ENCODE measurements around the gene THRAP3.

Gene THRAP3

GRCh38 chr1:36253161-36253862, 29.1 kb downstream of the THRAP3 start:
- FAIRE-seq: no peak

GRCh38 chr1:36256558-36257374, 32.5 kb downstream of the THRAP3 start:
- no peak for FAIRE-seq

DNA sequence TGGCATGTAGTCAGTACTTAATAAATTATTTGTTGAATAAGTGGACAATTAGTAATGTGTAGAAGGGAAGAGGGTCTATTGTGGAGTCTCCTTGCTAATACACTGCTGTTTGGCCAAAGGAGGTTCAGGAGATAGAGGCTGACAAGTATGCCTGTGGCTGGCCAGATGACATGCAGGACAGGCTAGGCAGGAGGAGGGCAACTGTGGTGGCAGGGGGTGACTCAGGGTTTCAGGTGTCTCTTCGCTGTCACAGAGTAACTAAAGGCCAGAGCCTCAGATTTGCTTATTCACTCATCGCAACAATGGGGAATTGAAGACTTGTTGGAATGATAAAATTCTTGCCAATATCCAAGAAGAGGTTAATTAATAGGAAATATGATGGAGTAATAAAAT, 33.1 kb downstream of the THRAP3 start:
- FAIRE-seq: no peak

GRCh38 chr1:36258960-36259344, 34.7 kb downstream of the THRAP3 start:
- FAIRE-seq: no peak

DNA sequence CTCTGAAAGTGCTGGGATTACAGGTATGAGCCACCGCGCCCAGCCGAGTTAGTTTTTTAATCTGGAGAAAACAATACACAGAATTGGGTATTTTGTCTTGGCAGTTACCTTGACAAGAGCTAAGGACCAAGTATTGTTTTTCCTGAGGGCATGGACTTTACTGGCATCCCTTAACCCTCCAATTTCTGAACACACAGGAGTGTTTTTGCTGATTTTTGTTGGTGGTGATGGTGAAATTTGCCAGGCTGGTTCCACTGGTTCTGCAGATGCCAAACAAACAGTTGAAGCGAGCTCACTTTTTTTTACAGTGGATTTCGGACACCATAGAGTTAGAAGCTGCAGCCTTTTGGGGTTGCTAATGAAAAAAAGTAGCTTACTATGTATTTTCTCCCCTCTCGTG, 44.7 kb downstream of the THRAP3 start:
- FAIRE-seq: no peak

DNA sequence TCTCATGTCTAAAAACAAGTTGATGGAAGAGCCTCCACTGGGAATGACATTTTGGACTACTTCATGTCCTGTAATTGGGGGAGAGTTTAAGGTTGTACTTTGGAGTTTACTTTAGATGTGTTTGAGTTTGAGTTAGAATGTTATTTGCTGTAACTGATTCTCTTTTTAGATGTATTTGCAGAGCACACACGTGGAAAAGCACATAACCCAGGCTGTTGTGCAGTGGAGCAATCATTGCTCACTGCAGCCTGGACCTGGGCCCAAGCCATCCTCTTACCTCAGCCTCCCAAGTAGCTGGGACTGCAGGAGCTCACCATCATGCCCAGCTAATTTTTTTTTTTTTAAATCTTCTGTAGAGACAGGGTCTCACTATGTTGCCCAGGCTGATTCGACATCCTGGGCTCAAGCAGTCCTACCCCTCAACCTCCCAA, 45.2 kb downstream of the THRAP3 start:
- FAIRE-seq: no peak

DNA sequence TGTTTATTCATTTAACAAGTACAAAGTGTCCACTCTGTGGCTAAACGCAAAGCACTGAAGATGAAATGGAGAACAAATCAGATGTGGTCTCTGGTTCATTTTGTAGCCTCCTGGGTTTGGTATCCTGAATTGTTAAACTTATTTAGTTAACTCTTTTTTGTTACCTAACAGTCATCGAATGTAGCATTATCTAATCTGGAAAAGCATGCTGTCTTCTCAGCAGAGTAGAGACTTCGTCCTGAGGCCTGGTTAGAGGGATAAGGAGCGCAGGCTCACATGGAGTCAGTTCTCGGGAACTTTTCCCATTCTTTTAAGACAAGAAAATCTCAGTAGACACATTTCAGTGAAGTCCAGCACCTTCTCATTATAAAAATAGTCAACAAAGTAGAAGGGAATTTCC, 48.8 kb downstream of the THRAP3 start:
- no peak for FAIRE-seq

DNA sequence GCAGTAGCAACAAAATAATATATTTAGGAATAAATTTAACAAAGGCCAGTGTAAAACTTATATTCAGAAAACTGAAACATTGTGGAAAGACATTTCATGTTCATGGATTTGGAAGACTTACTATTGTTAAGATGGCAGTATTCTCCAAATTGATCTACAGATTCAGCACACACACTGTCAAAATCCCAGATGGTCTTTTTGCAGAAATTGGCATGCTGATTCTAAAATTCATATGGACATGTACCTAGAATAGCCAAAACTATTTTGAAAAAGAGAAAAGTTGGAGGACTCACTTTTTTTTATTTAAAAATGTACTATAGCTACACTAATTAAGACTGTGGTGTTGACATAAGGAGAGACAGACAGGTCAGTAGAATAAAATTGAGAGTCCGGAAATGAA, 50.0 kb downstream of the THRAP3 start:
- FAIRE-seq: no peak

DNA sequence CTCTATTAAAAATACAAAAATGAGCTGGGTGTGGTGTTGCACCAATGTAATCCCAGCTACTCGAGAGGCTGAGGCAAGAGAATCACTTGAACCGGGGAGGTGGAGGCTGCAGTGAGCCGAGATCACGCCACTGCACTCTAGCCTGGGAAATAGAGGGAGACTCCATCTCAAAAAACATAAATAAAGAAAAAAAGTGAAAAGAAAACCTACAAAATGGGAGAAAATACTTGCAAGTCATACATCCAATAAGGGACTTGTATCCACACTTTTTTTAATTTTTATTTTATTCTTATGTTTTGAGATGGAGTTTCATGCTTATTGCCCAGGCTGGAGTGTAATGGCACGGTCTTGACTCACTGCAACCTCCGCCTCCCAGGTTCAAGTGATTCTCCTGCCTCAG, 52.4 kb downstream of the THRAP3 start:
- no peak for FAIRE-seq

DNA sequence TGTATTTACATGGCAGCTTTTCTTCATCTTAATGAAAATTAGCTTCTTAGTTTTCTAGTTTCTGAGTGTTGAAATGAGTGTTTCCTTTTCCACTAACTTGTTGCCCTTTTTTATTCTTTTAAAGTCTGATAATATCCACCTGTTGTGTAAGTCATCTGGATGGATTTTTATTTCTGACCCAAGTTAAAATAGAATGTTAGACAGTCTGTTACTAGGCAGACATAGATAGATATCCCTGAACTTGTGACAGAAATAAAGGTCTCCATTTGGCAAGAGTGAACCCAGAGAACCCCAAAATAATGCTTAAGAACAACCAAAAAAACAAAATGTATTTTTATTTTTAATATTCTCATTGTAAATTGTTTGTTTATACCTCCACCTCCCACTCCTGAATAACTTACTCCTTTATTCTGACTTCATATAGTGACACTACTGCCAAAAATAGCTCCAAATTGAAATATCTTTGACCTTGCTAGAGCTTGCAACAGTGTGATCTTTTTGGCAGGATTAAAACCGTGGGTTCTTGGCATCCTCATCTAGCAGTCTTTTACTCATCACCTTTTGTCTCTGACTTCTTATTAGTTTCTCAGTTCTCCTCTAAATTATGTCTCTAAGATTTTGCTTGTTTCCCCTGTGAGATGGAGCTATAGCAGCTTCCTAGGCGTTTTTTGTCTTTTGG, 55.0 kb downstream of the THRAP3 start:
- FAIRE-seq: no peak

GRCh38 chr1:36279789-36280296, 55.6 kb downstream of the THRAP3 start:
- no peak for FAIRE-seq

DNA sequence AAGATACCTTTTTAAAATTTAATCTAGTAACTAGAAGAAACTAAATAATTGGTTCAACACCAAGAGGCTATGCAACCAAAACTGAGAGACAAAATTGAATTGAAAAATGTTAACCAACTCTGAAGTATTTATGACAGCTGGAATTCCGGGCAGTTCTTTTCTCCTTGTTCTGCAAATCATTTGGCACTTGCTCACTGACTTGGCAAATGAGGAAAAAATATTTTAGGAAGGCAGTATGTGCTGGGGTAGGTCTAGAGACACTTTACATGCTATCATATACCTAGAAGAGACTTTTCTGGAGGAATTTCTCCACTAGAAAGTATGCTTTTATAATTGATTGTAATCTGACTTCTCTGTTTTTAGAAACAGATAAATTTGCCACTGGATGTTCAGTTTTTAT, 59.8 kb downstream of the THRAP3 start:
- no peak for FAIRE-seq

- no peak for FAIRE-seq
These were observed 60.3 kb downstream of the THRAP3 start for GRCh38 chr1:36284517-36284916.

DNA sequence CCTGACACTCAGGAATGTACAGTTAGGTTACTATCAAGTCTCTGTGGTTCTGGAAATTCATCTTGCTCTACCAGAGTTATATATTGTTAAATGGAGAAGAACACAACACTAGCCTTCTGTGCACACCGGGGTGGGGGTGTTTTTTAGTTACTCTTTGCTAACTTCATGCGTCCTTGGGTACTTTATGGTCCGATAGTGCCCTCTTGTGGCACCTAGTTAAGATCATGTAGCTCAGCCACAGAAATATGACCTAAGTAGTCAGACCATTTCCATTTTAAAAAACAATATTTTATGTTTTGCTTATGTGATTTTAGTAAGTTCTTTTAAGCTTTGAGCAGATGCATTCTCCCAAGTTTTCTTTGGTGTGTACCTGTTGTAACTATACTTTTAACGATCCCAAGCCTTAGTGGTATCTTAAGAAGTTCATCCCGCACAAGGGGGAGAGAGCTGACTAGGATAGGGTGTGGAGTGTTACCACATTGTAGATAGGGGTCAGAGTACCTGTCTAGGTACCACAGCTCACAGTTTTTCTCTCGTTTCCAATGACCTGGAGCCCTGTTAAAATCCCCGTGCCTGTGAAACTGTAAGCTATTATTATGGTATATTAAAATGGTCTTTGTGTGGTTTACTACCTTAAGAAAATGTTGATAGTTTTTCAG, 61.3 kb downstream of the THRAP3 start:
- peak; percentile 93 for FAIRE-seq

DNA sequence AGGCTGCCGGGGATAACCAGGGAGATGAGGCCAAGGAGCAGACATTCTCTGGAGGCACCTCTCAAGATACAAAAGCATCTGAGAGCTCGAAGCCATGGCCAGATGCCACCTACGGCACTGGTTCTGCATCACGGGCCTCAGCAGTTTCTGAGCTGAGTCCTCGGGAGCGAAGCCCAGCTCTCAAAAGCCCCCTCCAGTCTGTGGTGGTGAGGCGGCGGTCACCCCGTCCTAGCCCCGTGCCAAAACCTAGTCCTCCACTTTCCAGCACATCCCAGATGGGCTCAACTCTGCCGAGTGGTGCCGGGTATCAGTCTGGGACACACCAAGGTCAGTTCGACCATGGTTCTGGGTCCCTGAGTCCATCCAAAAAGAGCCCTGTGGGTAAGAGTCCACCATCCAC, 62.6 kb downstream of the THRAP3 start:
- no peak for FAIRE-seq

DNA sequence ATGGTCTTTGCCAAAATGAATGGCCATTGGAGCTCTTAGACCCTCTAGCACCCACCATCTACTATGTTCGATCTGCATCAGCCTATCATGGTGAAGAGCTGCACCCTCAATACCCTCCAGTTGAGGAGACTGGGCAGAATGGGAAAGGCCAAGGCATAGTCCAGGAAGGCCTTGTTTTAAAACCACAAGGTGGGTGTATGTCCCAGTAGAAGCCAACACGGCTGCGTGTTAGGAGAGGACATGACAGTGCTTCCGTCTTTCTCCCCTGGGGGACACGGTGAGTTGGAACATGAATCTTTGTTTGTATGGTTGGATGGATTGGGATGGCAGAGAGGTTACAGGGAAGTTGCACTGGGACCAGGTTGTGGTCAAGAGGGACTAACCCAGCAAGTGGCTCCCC, 63.4 kb downstream of the THRAP3 start:
- FAIRE-seq: no peak

DNA sequence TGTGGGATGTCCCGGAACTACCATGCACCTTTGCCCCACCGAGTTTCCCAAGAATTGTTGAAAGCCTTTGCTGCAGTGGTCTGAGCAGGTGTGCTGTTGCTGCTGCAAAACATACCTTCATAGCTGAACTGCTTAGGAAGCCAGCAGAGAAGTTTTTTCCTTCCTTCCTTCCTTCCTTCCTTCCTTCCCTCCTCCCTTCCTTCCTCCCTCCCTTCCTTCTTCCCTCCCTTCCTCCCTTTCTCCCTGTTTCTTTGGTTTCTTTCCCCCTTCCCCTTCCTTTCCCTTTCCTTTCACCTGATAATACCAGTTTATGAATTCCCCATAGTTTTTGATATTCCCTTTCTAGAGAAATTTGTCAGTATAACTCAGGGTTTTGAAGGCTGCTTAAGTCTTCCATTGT, 71.1 kb downstream of the THRAP3 start:
- FAIRE-seq: no peak

- FAIRE-seq: no peak
These were observed 72.8 kb downstream of the THRAP3 start for GRCh38 chr1:36297062-36297461.

- FAIRE-seq: no peak
These were observed 74.4 kb downstream of the THRAP3 start for GRCh38 chr1:36298640-36299039.

GRCh38 chr1:36300526-36300925, 76.3 kb downstream of the THRAP3 start:
- no peak for FAIRE-seq

DNA sequence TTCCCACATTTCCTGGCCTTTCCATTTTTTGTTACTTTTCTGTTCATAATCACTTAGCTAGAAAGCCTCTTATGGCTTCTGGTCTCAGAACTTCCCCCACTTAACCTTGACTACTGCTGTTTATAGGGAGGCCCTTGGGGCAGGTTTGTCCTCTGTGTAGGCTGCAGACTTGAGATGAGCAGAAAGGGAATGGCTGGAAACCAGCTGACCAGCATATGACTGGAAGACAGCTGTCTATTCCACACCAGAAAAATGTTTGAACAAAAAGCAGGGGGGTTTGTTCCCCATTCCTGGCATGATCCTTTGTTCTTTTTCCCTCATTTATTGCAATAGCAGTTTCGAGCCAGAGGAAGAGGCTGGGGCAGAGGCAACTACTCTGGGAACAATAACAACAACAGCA, 77.0 kb downstream of the THRAP3 start:
- FAIRE-seq: no peak

- no peak for FAIRE-seq
These were observed 79.0 kb downstream of the THRAP3 start for GRCh38 chr1:36303244-36303643.

DNA sequence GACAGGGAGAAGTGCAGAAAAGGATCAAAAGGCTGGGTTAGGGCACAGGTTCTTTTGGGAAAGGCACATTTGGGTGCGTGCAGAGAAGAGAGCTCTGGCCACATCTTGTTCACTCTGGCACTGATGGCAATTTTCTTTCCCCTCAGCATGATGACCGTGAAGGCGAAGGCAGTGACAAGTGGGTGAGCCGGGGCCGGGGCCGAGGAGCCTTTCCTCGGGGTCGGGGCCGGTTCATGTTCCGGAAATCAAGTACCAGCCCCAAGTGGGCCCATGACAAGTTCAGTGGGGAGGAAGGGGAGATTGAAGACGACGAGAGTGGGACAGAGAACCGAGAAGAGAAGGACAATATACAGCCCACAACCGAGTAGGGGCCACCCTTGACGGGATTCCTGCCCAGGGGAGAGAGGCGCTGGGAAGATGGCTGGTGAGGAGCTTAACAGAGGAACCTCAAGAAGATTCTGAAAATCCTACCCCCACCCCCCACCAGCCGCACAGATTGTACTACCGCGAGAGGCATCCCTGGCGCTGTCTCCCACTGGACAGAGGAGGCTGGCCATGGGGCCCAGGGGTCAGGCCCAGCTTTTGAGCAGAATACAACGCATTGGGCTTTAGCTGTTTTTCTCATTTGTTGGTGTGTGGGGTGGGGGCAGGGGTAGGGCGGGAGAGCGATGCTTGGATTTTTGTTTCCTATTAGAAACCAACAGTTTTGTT, 79.6 kb downstream of the THRAP3 start:
- no peak for FAIRE-seq
